ENCODE data around the gene ENO3. TPM values are rescaled to one million over a fixed set of nuclear protein-coding genes. Genes with fewer than 3 reads are reported as not detected.

ENO3 gene
- polyA plus RNA-seq (2013, experiment 1 of 2) = 3.9 TPM
- polyA plus RNA-seq (2013, experiment 2 of 2) = 3.3 TPM

DNA sequence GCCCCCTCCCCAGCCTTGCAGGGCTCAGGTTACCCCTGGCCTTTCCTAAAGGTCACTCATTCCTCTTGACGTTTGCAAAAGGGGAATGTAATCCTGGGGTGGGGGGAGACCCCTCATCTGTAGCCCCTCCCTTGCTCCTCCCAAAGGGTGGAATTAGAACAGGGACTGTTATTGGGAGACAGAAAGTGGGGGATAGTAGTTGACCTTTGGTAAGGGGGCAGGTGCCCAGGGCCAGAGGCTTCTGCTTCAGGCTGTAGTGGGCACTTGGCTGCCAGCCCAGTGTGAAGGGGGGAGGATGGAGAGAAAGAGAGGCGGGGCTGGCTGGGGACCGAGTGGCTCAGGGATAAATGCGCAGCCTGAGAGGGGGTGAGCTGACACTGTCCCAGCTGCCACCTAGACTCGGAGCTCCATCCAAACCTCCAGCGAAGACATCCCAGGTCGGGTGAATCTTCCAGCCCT lies at the start of gene ENO3:
Gene ENO3 (plus strand): TSS at position 374 of the 459 bp plus-strand sequence. CDS start 711 bp downstream, outside the sequence.
- peak within 1 kb of the TSS; percentile 97 for H3K27ac ChIP-seq (ENCODE audit: low read length, poor library complexity, severe bottlenecking)
- H3K79me1 ChIP-seq (replicated peaks; ENCODE audit: low read length, poor library complexity, severe bottlenecking) = peaks cover 9% of the 10 kb centered on the region
- H3K14ac ChIP-seq (ENCODE audit: low read length in 2 of 2) = peak within 1 kb of the TSS; percentile 8 to 69
- peaks cover 12 to 13% of the 10 kb centered on the region in 2 experiments for H3K36me3 ChIP-seq (ENCODE audit: control insufficient read depth in 1 of 2, insufficient read depth in 2 of 2, low read depth in 1 of 2, low read length in 2 of 2)
- peak within 1 kb of the TSS; percentile 95 to 97 for H3K18ac ChIP-seq (ENCODE audit: low read depth in 1 of 2, low read length in 2 of 2)
- H3K4ac ChIP-seq (ENCODE audit: low read depth in 1 of 2, low read length in 2 of 2) = peak within 1 kb of the TSS; percentile 83 to 97
- peak within 1 kb of the TSS; percentile 95 for H4K91ac ChIP-seq (ENCODE audit: low read length)
- no peaks in the 10 kb centered on the region for H3K9me3 ChIP-seq (ENCODE audit: control insufficient read depth, low read length)
- peaks cover 37% of the 10 kb centered on the region for H3K4me1 ChIP-seq (ENCODE audit: control insufficient read depth, insufficient read depth, low read depth, low read length)
- H2AK5ac ChIP-seq (ENCODE audit: low read length, severe bottlenecking) = peak within 1 kb of the TSS; percentile 96
- no peaks in the 10 kb centered on the region for H3K27me3 ChIP-seq (ENCODE audit: control insufficient read depth in 1 of 2, insufficient read depth in 1 of 2, low read length in 2 of 2)
- WGBS = 38% methylated on average over 7 of the region's 7 CpGs
- H2BK120ac ChIP-seq (ENCODE audit: low read depth, low read length) = peak within 1 kb of the TSS; percentile 89
- peak within 1 kb of the TSS; percentile 40 to 85 for H2BK12ac ChIP-seq (ENCODE audit: low read length in 2 of 2)
- H3K9ac ChIP-seq (ENCODE audit: low read length) = peak within 1 kb of the TSS; percentile 88
- H3K23ac ChIP-seq (ENCODE audit: low read length in 2 of 2) = peak within 1 kb of the TSS in 1 of 2 experiments; percentile 95
- H2BK15ac ChIP-seq (ENCODE audit: low read depth, poor library complexity, severe bottlenecking) = peak within 1 kb of the TSS; percentile 96
- peak within 1 kb of the TSS; percentile 87 for H4K8ac ChIP-seq (ENCODE audit: low read length)
- DNase-seq = no peak
- H2BK5ac ChIP-seq (ENCODE audit: low read depth, low read length, poor library complexity, severe bottlenecking) = peak within 1 kb of the TSS; percentile 99
- peak within 1 kb of the TSS; percentile 54 for H3K4me2 ChIP-seq (ENCODE audit: low read length, poor library complexity, severe bottlenecking)
- peak within 1 kb of the TSS; percentile 39 to 74 for H3K4me3 ChIP-seq (ENCODE audit: insufficient read depth in 1 of 2, low read depth in 1 of 2, low read length in 2 of 2)
- H2AFZ ChIP-seq (ENCODE audit: low read depth, low read length) = peak within 1 kb of the TSS; percentile 68

DNA sequence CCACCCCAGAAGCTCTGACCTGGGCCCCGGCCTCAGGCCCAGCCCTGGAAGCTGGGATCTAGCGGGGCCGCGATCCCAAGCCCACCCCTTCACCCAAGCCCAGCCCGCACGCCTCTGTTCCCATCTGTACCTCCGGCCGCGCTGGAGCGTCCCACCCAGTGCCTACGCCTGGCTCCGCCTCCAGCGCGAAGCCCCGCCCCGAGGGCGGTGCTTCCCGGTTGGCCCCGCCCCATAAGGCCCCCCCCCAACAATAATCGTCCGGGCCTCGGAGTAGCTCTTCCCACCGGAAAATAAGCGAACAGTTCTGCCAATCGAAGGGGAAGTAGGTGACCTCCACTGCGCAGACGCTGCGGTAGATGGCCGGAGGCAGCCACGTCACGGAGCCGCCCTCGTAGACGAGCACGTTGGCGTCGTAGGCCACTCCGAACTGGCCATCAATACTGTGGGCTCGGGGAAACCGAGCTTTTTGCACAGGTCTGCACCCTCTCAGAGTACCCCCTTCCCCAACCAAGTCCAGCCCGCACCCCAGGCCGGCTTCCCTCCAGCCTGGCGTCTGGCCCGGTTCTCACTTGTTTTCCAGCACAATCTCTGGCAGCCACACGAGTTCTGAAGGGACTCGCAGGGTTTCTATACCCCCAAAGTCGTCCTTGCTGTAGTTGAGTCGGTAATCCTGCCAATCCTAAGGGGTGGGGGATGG lies 49.1 kb upstream of the ENO3 start:
- no peak overlapping the region for H3K18ac ChIP-seq (ENCODE audit: low read depth in 1 of 2, low read length in 2 of 2)
- no peak overlapping the region for H2AFZ ChIP-seq (ENCODE audit: low read depth, low read length)
- no peak overlapping the region for H2BK120ac ChIP-seq (ENCODE audit: low read depth, low read length)
- no peak overlapping the region for H2BK15ac ChIP-seq (ENCODE audit: low read depth, poor library complexity, severe bottlenecking)
- no peak overlapping the region for H2BK12ac ChIP-seq (ENCODE audit: low read length in 2 of 2)
- no peaks in the 10 kb centered on the region for H3K79me1 ChIP-seq (replicated peaks; ENCODE audit: low read length, poor library complexity, severe bottlenecking)
- no peak overlapping the region for H3K4me2 ChIP-seq (ENCODE audit: low read length, poor library complexity, severe bottlenecking)
- H2AK5ac ChIP-seq (ENCODE audit: low read length, severe bottlenecking) = no peak overlapping the region
- DNase-seq = no peak
- peaks cover 8 to 55% of the 10 kb centered on the region in 2 experiments for H3K36me3 ChIP-seq (ENCODE audit: control insufficient read depth in 1 of 2, insufficient read depth in 2 of 2, low read depth in 1 of 2, low read length in 2 of 2)
- H3K4me3 ChIP-seq (ENCODE audit: insufficient read depth in 1 of 2, low read depth in 1 of 2, low read length in 2 of 2) = no peak overlapping the region
- H2BK5ac ChIP-seq (ENCODE audit: low read depth, low read length, poor library complexity, severe bottlenecking) = no peak overlapping the region
- H3K27me3 ChIP-seq (ENCODE audit: control insufficient read depth in 1 of 2, insufficient read depth in 1 of 2, low read length in 2 of 2) = peaks cover 3 to 42% of the 10 kb centered on the region in 2 experiments
- H3K9me3 ChIP-seq (ENCODE audit: control insufficient read depth, low read length) = no peaks in the 10 kb centered on the region
- no peak overlapping the region for H3K27ac ChIP-seq (ENCODE audit: low read length, poor library complexity, severe bottlenecking)
- WGBS = 84% methylated on average over 45 of the region's 48 CpGs
- H3K23ac ChIP-seq (ENCODE audit: low read length in 2 of 2) = no peak overlapping the region
- no peak overlapping the region for H4K91ac ChIP-seq (ENCODE audit: low read length)
- H3K4ac ChIP-seq (ENCODE audit: low read depth in 1 of 2, low read length in 2 of 2) = no peak overlapping the region
- no peak overlapping the region for H3K9ac ChIP-seq (ENCODE audit: low read length)
- H3K14ac ChIP-seq (ENCODE audit: low read length in 2 of 2) = no peak overlapping the region
- no peak overlapping the region for H4K8ac ChIP-seq (ENCODE audit: low read length)
- no peaks in the 10 kb centered on the region for H3K4me1 ChIP-seq (ENCODE audit: control insufficient read depth, insufficient read depth, low read depth, low read length)

DNA sequence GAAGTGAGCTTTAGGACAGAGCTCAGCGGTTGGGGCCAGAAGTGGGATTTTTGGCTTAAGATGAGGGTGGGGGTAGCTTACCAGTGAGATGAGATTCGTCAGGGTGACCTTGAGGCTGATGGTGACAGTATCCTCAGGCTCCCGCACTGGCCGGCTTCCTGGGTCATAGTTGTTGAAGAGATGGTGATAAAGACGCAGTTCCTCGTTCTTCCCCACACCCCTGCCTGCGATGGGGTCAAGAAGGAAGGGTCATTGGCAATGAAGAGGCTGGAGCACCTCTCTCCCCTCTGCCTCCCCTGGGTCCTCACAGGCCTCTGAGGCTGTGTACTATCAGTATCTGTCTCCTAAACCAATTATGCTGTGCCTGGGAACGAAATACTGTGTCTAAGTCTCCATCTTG lies 48.4 kb upstream of the ENO3 start:
- Histone ChIP-seq H3K27me3 (ENCODE audit: control insufficient read depth in 1 of 2, insufficient read depth in 1 of 2, low read length in 2 of 2) (peaks cover 3 to 42% of the 10 kb centered on the region in 2 experiments), H3K79me1 (replicated peaks; ENCODE audit: low read length, poor library complexity, severe bottlenecking) (no peaks in the 10 kb centered on the region), H3K18ac (ENCODE audit: low read depth in 1 of 2, low read length in 2 of 2) (no peak overlapping the region), H3K4me2 (ENCODE audit: low read length, poor library complexity, severe bottlenecking) (no peak overlapping the region), H2AK5ac (ENCODE audit: low read length, severe bottlenecking) (no peak overlapping the region), H3K4me3 (ENCODE audit: insufficient read depth in 1 of 2, low read depth in 1 of 2, low read length in 2 of 2) (no peak overlapping the region), H3K4ac (ENCODE audit: low read depth in 1 of 2, low read length in 2 of 2) (no peak overlapping the region), H3K36me3 (ENCODE audit: control insufficient read depth in 1 of 2, insufficient read depth in 2 of 2, low read depth in 1 of 2, low read length in 2 of 2) (peaks cover under 1 to 47% of the 10 kb centered on the region in 2 experiments), H3K4me1 (ENCODE audit: control insufficient read depth, insufficient read depth, low read depth, low read length) (no peaks in the 10 kb centered on the region), H2BK12ac (ENCODE audit: low read length in 2 of 2) (no peak overlapping the region), H4K91ac (ENCODE audit: low read length) (no peak overlapping the region), H2BK5ac (ENCODE audit: low read depth, low read length, poor library complexity, severe bottlenecking) (no peak overlapping the region), H3K14ac (ENCODE audit: low read length in 2 of 2) (no peak overlapping the region), H2BK120ac (ENCODE audit: low read depth, low read length) (no peak overlapping the region), H3K9me3 (ENCODE audit: control insufficient read depth, low read length) (no peaks in the 10 kb centered on the region), H3K9ac (ENCODE audit: low read length) (no peak overlapping the region), H3K23ac (ENCODE audit: low read length in 2 of 2) (no peak overlapping the region), H2AFZ (ENCODE audit: low read depth, low read length) (no peak overlapping the region), H4K8ac (ENCODE audit: low read length) (no peak overlapping the region), H2BK15ac (ENCODE audit: low read depth, poor library complexity, severe bottlenecking) (no peak overlapping the region), H3K27ac (ENCODE audit: low read length, poor library complexity, severe bottlenecking) (no peak overlapping the region)
- 81% methylated on average over 8 of the region's 8 CpGs for WGBS
- no peak for DNase-seq

DNA sequence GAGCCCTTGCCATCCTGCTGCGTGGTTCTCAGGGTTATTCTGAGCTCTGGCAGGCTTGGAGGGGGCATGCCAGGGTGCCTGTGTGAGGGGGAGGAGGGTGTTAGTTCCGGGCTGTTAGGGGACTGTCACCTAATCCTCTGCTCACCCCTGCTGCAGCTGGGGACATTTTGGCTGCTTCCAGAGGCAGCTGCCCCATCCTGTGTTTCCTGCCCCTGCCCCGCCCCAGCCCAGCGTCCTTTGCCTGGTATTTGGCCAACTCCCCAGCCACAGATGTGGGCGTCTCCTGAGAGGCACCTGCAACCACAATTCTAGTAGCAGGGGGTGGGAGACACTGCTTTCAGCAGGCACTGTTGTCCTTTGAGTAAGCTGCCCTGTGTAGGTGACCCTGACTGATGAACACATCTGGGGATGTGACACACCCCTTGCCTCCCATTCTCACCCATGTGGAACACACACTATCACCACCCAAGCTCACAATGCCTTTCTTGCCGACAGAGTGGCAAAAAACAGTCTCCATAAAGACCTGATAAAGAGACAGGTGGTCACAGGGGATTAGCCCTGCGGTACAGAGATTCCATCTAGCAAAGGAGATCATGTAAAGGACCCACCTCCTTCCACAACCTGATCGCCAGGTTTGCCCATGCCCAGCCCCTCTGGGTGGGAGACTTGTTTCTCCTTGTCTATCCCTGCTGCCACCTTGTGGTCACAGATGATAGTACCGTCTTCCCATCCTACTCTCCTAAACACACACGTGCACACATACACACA lies 47.7 kb upstream of the ENO3 start, which contains the start of gene CHRNE:
Gene CHRNE (minus strand): TSS at position 48 of the 768 bp plus-strand sequence. CDS start 35 bp downstream, at position 13.
- 48% methylated on average over 10 of the region's 10 CpGs for WGBS
- no peak within 1 kb of the TSS for H2BK12ac ChIP-seq (ENCODE audit: low read length in 2 of 2)

More for the DNA sequence above, 47.7 kb upstream of the ENO3 start, which contains the start of gene CHRNE:
- H2AK5ac ChIP-seq (ENCODE audit: low read length, severe bottlenecking) = no peak within 1 kb of the TSS
- H3K4me2 ChIP-seq (ENCODE audit: low read length, poor library complexity, severe bottlenecking) = no peak within 1 kb of the TSS
- H2AFZ ChIP-seq (ENCODE audit: low read depth, low read length) = no peak within 1 kb of the TSS
- H3K14ac ChIP-seq (ENCODE audit: low read length in 2 of 2) = no peak within 1 kb of the TSS
- no peaks in the 10 kb centered on the region for H3K79me1 ChIP-seq (replicated peaks; ENCODE audit: low read length, poor library complexity, severe bottlenecking)
- no peak within 1 kb of the TSS for H3K9ac ChIP-seq (ENCODE audit: low read length)
- peaks cover 2% of the 10 kb centered on the region for H3K4me1 ChIP-seq (ENCODE audit: control insufficient read depth, insufficient read depth, low read depth, low read length)
- H2BK15ac ChIP-seq (ENCODE audit: low read depth, poor library complexity, severe bottlenecking) = no peak within 1 kb of the TSS
- H3K23ac ChIP-seq (ENCODE audit: low read length in 2 of 2) = no peak within 1 kb of the TSS
- no peak within 1 kb of the TSS for H3K4me3 ChIP-seq (ENCODE audit: insufficient read depth in 1 of 2, low read depth in 1 of 2, low read length in 2 of 2)
- H3K27me3 ChIP-seq (ENCODE audit: control insufficient read depth in 1 of 2, insufficient read depth in 1 of 2, low read length in 2 of 2) = peaks cover 3 to 42% of the 10 kb centered on the region in 2 experiments
- H4K91ac ChIP-seq (ENCODE audit: low read length) = no peak within 1 kb of the TSS
- no peak within 1 kb of the TSS for H3K27ac ChIP-seq (ENCODE audit: low read length, poor library complexity, severe bottlenecking)
- H4K8ac ChIP-seq (ENCODE audit: low read length) = no peak within 1 kb of the TSS
- no peak within 1 kb of the TSS for H3K18ac ChIP-seq (ENCODE audit: low read depth in 1 of 2, low read length in 2 of 2)
- no peaks in the 10 kb centered on the region for H3K9me3 ChIP-seq (ENCODE audit: control insufficient read depth, low read length)
- H2BK120ac ChIP-seq (ENCODE audit: low read depth, low read length) = no peak within 1 kb of the TSS
- peaks cover 0 to 40% of the 10 kb centered on the region in 2 experiments for H3K36me3 ChIP-seq (ENCODE audit: control insufficient read depth in 1 of 2, insufficient read depth in 2 of 2, low read depth in 1 of 2, low read length in 2 of 2)
- H3K4ac ChIP-seq (ENCODE audit: low read depth in 1 of 2, low read length in 2 of 2) = no peak within 1 kb of the TSS
- no peak within 1 kb of the TSS for H2BK5ac ChIP-seq (ENCODE audit: low read depth, low read length, poor library complexity, severe bottlenecking)
- DNase-seq = peak; percentile 81

All from mesenchymal stem cell (in vitro differentiated cells and primary cell).